Ishikawa (cell line): ENCODE results near the gene MRM1.

Source experiments
- CEBPB ChIP-seq: IDR thresholded peaks from 2 replicates; pipeline ENCODE4 v1.6.1; 2012
- CREB1 ChIP-seq: IDR thresholded peaks from 2 replicates; pipeline ENCODE4 v1.6.1; 2012; ENCODE audit warnings: low read depth
- EGR1 ChIP-seq: IDR thresholded peaks from 2 replicates; pipeline ENCODE4 v1.6.1; 2012
- EP300 ChIP-seq: IDR thresholded peaks from 2 replicates; pipeline ENCODE4 v1.6.1; 2012; ENCODE audit warnings: borderline replicate concordance
- FOXM1 ChIP-seq: IDR thresholded peaks from 2 replicates; pipeline ENCODE4 v1.6.1; 2012; ENCODE audit warnings: low read depth, borderline replicate concordance
- MAX ChIP-seq: IDR thresholded peaks from 2 replicates; pipeline ENCODE4 v1.6.1; 2012
- NFIC ChIP-seq: IDR thresholded peaks from 2 replicates; pipeline ENCODE4 v1.6.1; 2012
- RAD21 ChIP-seq: IDR thresholded peaks from 2 replicates; pipeline ENCODE4 v1.6.1; 2012; ENCODE audit warnings: low read depth
- TAF1 ChIP-seq: IDR thresholded peaks from 2 replicates; pipeline ENCODE4 v1.6.1; 2012; ENCODE audit warnings: low read depth, mild to moderate bottlenecking
- TCF12 ChIP-seq: IDR thresholded peaks from 2 replicates; pipeline ENCODE4 v1.6.1; 2012; ENCODE audit warnings: low read depth
- TEAD4 ChIP-seq: IDR thresholded peaks from 2 replicates; pipeline ENCODE4 v1.6.1; 2012
- YY1 ChIP-seq: IDR thresholded peaks from 2 replicates; pipeline ENCODE4 v1.6.1; 2012; ENCODE audit warnings: low read depth
- ZBTB7A ChIP-seq: IDR thresholded peaks from 2 replicates; pipeline ENCODE4 v1.6.1; 2012; ENCODE audit warnings: low read depth
- TF ChIP-seq, protein P1 (sequence below): IDR thresholded peaks from 2 replicates; pipeline ENCODE4 v1.6.1; 2012; ENCODE audit warnings: low read depth, mild to moderate bottlenecking
- TF ChIP-seq, protein P2 (sequence below): IDR thresholded peaks from 2 replicates; pipeline ENCODE4 v1.6.1; 2012

MRM1 gene

GRCh38 chr17:36653856-36654255 lies 52.5 kb downstream of the MRM1 start:
- TF ChIP-seq CEBPB (no peak), TEAD4 (no peak), TAF1 (no peak), MAX (no peak), RAD21 (no peak), ZBTB7A (no peak), CREB1 (no peak), EP300 (no peak), FOXM1 (no peak), YY1 (no peak), EGR1 (no peak), TCF12 (no peak), NFIC (no peak)
- TF ChIP-seq, protein P1, sequence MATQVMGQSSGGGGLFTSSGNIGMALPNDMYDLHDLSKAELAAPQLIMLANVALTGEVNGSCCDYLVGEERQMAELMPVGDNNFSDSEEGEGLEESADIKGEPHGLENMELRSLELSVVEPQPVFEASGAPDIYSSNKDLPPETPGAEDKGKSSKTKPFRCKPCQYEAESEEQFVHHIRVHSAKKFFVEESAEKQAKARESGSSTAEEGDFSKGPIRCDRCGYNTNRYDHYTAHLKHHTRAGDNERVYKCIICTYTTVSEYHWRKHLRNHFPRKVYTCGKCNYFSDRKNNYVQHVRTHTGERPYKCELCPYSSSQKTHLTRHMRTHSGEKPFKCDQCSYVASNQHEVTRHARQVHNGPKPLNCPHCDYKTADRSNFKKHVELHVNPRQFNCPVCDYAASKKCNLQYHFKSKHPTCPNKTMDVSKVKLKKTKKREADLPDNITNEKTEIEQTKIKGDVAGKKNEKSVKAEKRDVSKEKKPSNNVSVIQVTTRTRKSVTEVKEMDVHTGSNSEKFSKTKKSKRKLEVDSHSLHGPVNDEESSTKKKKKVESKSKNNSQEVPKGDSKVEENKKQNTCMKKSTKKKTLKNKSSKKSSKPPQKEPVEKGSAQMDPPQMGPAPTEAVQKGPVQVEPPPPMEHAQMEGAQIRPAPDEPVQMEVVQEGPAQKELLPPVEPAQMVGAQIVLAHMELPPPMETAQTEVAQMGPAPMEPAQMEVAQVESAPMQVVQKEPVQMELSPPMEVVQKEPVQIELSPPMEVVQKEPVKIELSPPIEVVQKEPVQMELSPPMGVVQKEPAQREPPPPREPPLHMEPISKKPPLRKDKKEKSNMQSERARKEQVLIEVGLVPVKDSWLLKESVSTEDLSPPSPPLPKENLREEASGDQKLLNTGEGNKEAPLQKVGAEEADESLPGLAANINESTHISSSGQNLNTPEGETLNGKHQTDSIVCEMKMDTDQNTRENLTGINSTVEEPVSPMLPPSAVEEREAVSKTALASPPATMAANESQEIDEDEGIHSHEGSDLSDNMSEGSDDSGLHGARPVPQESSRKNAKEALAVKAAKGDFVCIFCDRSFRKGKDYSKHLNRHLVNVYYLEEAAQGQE: no peak
- TF ChIP-seq, protein P2, sequence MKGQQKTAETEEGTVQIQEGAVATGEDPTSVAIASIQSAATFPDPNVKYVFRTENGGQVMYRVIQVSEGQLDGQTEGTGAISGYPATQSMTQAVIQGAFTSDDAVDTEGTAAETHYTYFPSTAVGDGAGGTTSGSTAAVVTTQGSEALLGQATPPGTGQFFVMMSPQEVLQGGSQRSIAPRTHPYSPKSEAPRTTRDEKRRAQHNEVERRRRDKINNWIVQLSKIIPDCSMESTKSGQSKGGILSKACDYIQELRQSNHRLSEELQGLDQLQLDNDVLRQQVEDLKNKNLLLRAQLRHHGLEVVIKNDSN: no peak

DNA sequence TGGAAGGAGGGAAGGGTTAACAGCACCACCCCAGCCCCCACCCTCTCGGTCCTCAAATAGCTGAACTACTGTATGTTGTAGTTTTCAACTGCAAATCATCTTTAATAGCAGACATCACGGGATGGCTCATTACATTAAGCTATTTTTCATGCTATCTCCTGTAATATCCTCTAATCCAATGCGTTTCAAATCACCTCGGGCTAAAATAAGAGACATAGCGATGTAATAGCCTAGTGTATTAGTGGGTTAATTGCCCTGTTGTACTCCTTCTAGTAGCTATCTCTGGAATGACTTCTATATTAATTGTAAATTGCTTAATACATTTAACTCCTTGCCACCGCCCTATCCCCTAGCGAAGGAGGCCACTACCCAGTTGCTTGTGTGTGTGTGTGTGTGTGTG lies 54.3 kb downstream of the MRM1 start:
- TF ChIP-seq YY1 (no peak), CREB1 (no peak), FOXM1 (no peak), CEBPB (no peak), MAX (no peak), NFIC (no peak), EP300 (no peak)

GRCh38 chr17:36657390-36657762 lies 56.0 kb downstream of the MRM1 start:
- TF ChIP-seq TAF1: no peak
- no peak for TF ChIP-seq FOXM1
- TF ChIP-seq MAX: no peak
- TF ChIP-seq CREB1: no peak
- no peak for TF ChIP-seq EGR1
- no peak for TF ChIP-seq TCF12
- TF ChIP-seq EP300: no peak
- TF ChIP-seq, protein P1: no peak
- TF ChIP-seq YY1: no peak
- no peak for TF ChIP-seq ZBTB7A
- TF ChIP-seq NFIC: no peak
- TF ChIP-seq, protein P2: no peak
- TF ChIP-seq RAD21: no peak
- no peak for TF ChIP-seq TEAD4
- TF ChIP-seq CEBPB: no peak

- TF ChIP-seq RAD21: peak; percentile 69
- TF ChIP-seq NFIC: no peak
- TF ChIP-seq TEAD4: no peak
- no peak for TF ChIP-seq CEBPB
- no peak for TF ChIP-seq TCF12
- TF ChIP-seq CREB1: no peak
- peak; percentile 76 for TF ChIP-seq EGR1
- peak; percentile 95 for TF ChIP-seq ZBTB7A
- TF ChIP-seq, protein P1: no peak
- 0 out of 2 replicates have a peak, but pooled peaks have one; percentile 27 for TF ChIP-seq MAX
- TF ChIP-seq EP300: no peak
These were observed 56.5 kb downstream of the MRM1 start for GRCh38 chr17:36657763-36658490.
